SK-N-SH (cell line): Measurements from ENCODE around the gene ACTRT3. TPM values are rescaled to one million over a fixed set of nuclear protein-coding genes. Genes with fewer than 3 reads are reported as not detected.

Experiments
- CTCF ChIA-PET: fragments of 300-600, 350-600 bp; formaldehyde crosslinking; extraction: SDS; loops from one replicate; lab custom pipeline; 2021; lab: Yijun Ruan, JAX
- POLR2A ChIA-PET: fragments of 350-600 bp; sonication (Branson Sonifier 250); formaldehyde crosslinking; extraction: SDS; loops from one replicate; lab custom pipeline; 2020; ENCODE audit warnings: antibody characterized with exemption, inconsistent platforms; lab: Yijun Ruan, JAX
- DNase-seq: peaks from one replicate; pipeline ENCODE4 v3.0.0; 2012
- H2AFZ ChIP-seq: fragments of 200-600 bp; sonication (generic); 2 replicates; pipeline ENCODE4 v1.8.1; 2016; ENCODE audit warnings: antibody characterized with exemption, mild to moderate bottlenecking, low read depth
- H3F3A ChIP-seq: fragments of 200-600 bp; sonication (generic); replicated peaks from 2 replicates; pipeline ENCODE3; 2016; ENCODE audit warnings: antibody characterized with exemption, mild to moderate bottlenecking; ENCODE audit not compliant: insufficient read depth
- H3K27ac ChIP-seq, 2 experiments: fragments of 200-500 bp in 1 of 2; fragments of 200-600 bp in 1 of 2; sonication (Bioruptor generic) in 1 of 2; sonication (generic), shearing (Covaris generic) in 1 of 2; 2 replicates each; pipeline versions ENCODE4 v1.5.1 to v1.6.1; 2014 to 2016; ENCODE audit warnings: low read depth in 2 of 2, inconsistent platforms in 1 of 2, low read length in 1 of 2, mild to moderate bottlenecking in 1 of 2, mixed read lengths in 1 of 2
- H3K27me3 ChIP-seq: fragments of 200-600 bp; sonication (generic), shearing (Covaris generic); 2 replicates; pipeline ENCODE4 v1.6.1; 2016; ENCODE audit warnings: mixed run types; ENCODE audit not compliant: insufficient read depth
- H3K36me3 ChIP-seq, 2 experiments: fragments of 200-500 bp in 1 of 2; fragments of 200-600 bp in 1 of 2; sonication (Bioruptor generic) in 1 of 2; sonication (generic) in 1 of 2; replicated peaks in 1 of 2; 2 replicates each; pipeline versions ENCODE3 to v1.5.1; 2014 to 2016; ENCODE audit warnings: low read length in 1 of 2, mild to moderate bottlenecking in 1 of 2; ENCODE audit not compliant: insufficient read depth in 2 of 2, control insufficient read depth in 1 of 2
- H3K4me1 ChIP-seq, 2 experiments: fragments of 200-500 bp in 1 of 2; fragments of 200-600 bp in 1 of 2; sonication (Bioruptor generic) in 1 of 2; sonication (generic), shearing (Covaris generic) in 1 of 2; 2 replicates each; pipeline versions ENCODE4 v1.5.1 to v1.6.1; 2014 to 2016; ENCODE audit warnings: low read depth in 1 of 2, low read length in 1 of 2, mixed run types in 1 of 2; ENCODE audit not compliant: insufficient read depth in 2 of 2, control insufficient read depth in 1 of 2
- H3K4me2 ChIP-seq: fragments of 200-600 bp; sonication (generic), shearing (Covaris generic); 2 replicates; pipeline ENCODE4 v1.6.1; 2017; ENCODE audit warnings: mixed run types
- H3K4me3 ChIP-seq, 2 experiments: fragments of 200-500 bp in 1 of 2; fragments of 200-600 bp in 1 of 2; sonication (Bioruptor generic) in 1 of 2; sonication (generic), shearing (Covaris generic) in 1 of 2; 2 replicates each; pipeline versions ENCODE4 v1.5.1 to v1.8.1; 2014 to 2016; ENCODE audit warnings: low read depth in 2 of 2, inconsistent platforms in 1 of 2, low read length in 1 of 2, mild to moderate bottlenecking in 1 of 2, mixed read lengths in 1 of 2, moderate library complexity in 1 of 2
- H3K79me2 ChIP-seq: fragments of 200-600 bp; sonication (generic); 2 replicates; pipeline ENCODE4 v1.8.1; 2017; ENCODE audit warnings: mild to moderate bottlenecking; ENCODE audit not compliant: insufficient read depth
- H3K9ac ChIP-seq: fragments of 200-600 bp; sonication (generic); 2 replicates; pipeline ENCODE4 v1.6.1; 2017; ENCODE audit warnings: mixed run types
- H3K9me2 ChIP-seq: fragments of 200-600 bp; sonication (generic); 2 replicates; pipeline ENCODE4 v1.6.1; 2017; ENCODE audit warnings: mixed run types
- H3K9me3 ChIP-seq: fragments of 200-600 bp; sonication (generic); 2 replicates; pipeline ENCODE4 v1.6.1; 2017; ENCODE audit warnings: mixed run types, mild to moderate bottlenecking, moderate library complexity
- H4K20me1 ChIP-seq: fragments of 200-600 bp; sonication (generic); 2 replicates; pipeline ENCODE4 v1.6.1; 2017; ENCODE audit warnings: mild to moderate bottlenecking, mixed run types; ENCODE audit not compliant: insufficient read depth
- CHD2 ChIP-seq: fragments of 150-350 bp; IDR thresholded peaks from 2 replicates; pipeline ENCODE4 v1.6.1; 2018; ENCODE audit warnings: low read length; ENCODE audit not compliant: partially characterized antibody
- ELF1 ChIP-seq: IDR thresholded peaks from 2 replicates; pipeline ENCODE4 v1.4.0; 2012
- FOSL2 ChIP-seq: IDR thresholded peaks from 2 replicates; pipeline ENCODE4 v1.4.0; 2012; ENCODE audit warnings: low read depth, mild to moderate bottlenecking, moderate library complexity, borderline replicate concordance
- FOXJ3 ChIP-seq: sonication (generic); formaldehyde crosslinking; IDR thresholded peaks from 2 replicates; pipeline ENCODE4 v1.5.1; 2020; ENCODE audit warnings: mild to moderate bottlenecking, missing genetic modification reagents
- FOXM1 ChIP-seq: IDR thresholded peaks from 2 replicates; pipeline ENCODE4 v1.4.0; 2012; ENCODE audit warnings: low read depth, mild to moderate bottlenecking
- GABPA ChIP-seq: IDR thresholded peaks from 2 replicates; pipeline ENCODE4 v1.4.0; 2012; ENCODE audit warnings: low read depth, mild to moderate bottlenecking
- GATA2 ChIP-seq: sonication (generic); formaldehyde crosslinking; IDR thresholded peaks from 2 replicates; pipeline ENCODE4 v1.5.0; 2020; ENCODE audit warnings: mild to moderate bottlenecking, missing genetic modification reagents
- NFIC ChIP-seq: IDR thresholded peaks from 2 replicates; pipeline ENCODE4 v1.4.0; 2012; ENCODE audit warnings: borderline replicate concordance
- NRF1 ChIP-seq: IDR thresholded peaks from 2 replicates; pipeline ENCODE4 v1.6.1; 2012; ENCODE audit warnings: low read depth, mild to moderate bottlenecking, low read length
- POLR2AphosphoS5 ChIP-seq: IDR thresholded peaks from 2 replicates; pipeline ENCODE4 v1.6.1; 2012; ENCODE audit warnings: low read depth, low read length
- RAD21 ChIP-seq: IDR thresholded peaks from 2 replicates; pipeline ENCODE4 v1.6.1; 2012; ENCODE audit warnings: mild to moderate bottlenecking, low read length
- SIN3A ChIP-seq: IDR thresholded peaks from 2 replicates; pipeline ENCODE4 v1.6.1; 2012; ENCODE audit warnings: low read depth, mild to moderate bottlenecking, low read length, moderate library complexity, borderline replicate concordance
- TAF1 ChIP-seq: IDR thresholded peaks from 2 replicates; pipeline ENCODE4 v1.6.1; 2012; ENCODE audit warnings: low read depth, mild to moderate bottlenecking, low read length, moderate library complexity, borderline replicate concordance
- TEAD4 ChIP-seq: IDR thresholded peaks from 2 replicates; pipeline ENCODE4 v1.4.0; 2012; ENCODE audit warnings: mild to moderate bottlenecking, borderline replicate concordance; ENCODE audit not compliant: insufficient read depth
- USF1 ChIP-seq: IDR thresholded peaks from 2 replicates; pipeline ENCODE4 v1.4.0; 2012; ENCODE audit warnings: low read depth, borderline replicate concordance
- ZBTB33 ChIP-seq: IDR thresholded peaks from 2 replicates; pipeline ENCODE4 v1.4.0; 2012; ENCODE audit warnings: low read depth, borderline replicate concordance
- WGBS: methylation state at CpG from one replicate; pipeline ENCODE4 v1.1.6; 2017; ENCODE audit warnings: low lambda C conversion rate; 5-methylcytosine and 5-hydroxymethylcytosine counted together
- polyA plus RNA-seq, 3 experiments: library from polyadenylated mRNA; depleted of rRNA; stranded (reverse); fragments of >200 nt; gene quantifications; 2 replicates each; pipeline ENCODE4 v1.2.3, GENCODE V29; 2012
- TF ChIP-seq, protein P1 (sequence below): IDR thresholded peaks from 2 replicates; pipeline ENCODE4; 2012
- TF ChIP-seq, protein P2 (sequence below): fragments of 150-350 bp; IDR thresholded peaks from 2 replicates; pipeline ENCODE4 v1.6.1; 2016; ENCODE audit warnings: mild to moderate bottlenecking, low read depth, low read length

The ACTRT3 gene
- polyA plus RNA-seq, 1 of the 3 experiments (the other 2 are of a cell fraction), result 1.2 TPM

GRCh38 chr3:169754711-169755110 lies 14.7 kb downstream of the ACTRT3 start (continued):
- TF ChIP-seq TEAD4, result no peak
- TF ChIP-seq FOXJ3, result no peak

DNA sequence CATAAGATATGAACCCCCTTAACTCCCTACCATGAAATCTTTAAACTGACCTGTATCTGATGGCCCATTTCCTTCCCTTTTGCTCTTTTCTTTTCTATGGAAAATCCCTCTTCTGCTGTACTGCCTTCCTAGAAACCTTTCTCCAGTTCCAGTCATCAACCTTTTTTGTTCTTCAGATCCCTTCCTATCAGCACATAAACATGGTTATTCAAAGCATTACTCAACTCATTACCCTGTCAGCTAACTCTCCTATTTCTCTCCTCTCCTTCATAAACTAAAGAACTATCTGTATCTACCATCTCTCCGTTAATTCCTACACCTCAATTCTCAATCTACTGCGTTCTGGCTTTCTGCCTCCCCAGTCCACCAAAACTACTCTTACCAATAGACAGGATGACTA lies 17.5 kb downstream of the ACTRT3 start:
- 11% methylated on average over 2 of the region's 2 CpGs for WGBS
- TF ChIP-seq RAD21 (no peak), POLR2AphosphoS5 (no peak), NFIC (no peak), GATA2 (no peak), TEAD4 (no peak), TAF1 (no peak), SIN3A (no peak), ZBTB33 (no peak), FOSL2 (no peak), FOXJ3 (no peak), ELF1 (no peak), CHD2 (no peak), USF1 (no peak), FOXM1 (no peak), GABPA (no peak), NRF1 (no peak)
- TF ChIP-seq, protein P1, sequence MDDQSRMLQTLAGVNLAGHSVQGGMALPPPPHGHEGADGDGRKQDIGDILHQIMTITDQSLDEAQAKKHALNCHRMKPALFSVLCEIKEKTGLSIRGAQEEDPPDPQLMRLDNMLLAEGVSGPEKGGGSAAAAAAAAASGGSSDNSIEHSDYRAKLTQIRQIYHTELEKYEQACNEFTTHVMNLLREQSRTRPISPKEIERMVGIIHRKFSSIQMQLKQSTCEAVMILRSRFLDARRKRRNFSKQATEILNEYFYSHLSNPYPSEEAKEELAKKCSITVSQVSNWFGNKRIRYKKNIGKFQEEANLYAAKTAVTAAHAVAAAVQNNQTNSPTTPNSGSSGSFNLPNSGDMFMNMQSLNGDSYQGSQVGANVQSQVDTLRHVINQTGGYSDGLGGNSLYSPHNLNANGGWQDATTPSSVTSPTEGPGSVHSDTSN, result no peak
- TF ChIP-seq, protein P2, sequence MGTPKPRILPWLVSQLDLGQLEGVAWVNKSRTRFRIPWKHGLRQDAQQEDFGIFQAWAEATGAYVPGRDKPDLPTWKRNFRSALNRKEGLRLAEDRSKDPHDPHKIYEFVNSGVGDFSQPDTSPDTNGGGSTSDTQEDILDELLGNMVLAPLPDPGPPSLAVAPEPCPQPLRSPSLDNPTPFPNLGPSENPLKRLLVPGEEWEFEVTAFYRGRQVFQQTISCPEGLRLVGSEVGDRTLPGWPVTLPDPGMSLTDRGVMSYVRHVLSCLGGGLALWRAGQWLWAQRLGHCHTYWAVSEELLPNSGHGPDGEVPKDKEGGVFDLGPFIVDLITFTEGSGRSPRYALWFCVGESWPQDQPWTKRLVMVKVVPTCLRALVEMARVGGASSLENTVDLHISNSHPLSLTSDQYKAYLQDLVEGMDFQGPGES, result no peak

More for the DNA sequence above, 17.5 kb downstream of the ACTRT3 start:
- Histone ChIP-seq H3K9ac (no peak overlapping the region), H3K9me3 (no peaks in the 10 kb centered on the region), H3K79me2 (no peaks in the 10 kb centered on the region), H3K9me2 (no peaks in the 10 kb centered on the region), H3K4me1 (no peaks in the 10 kb centered on the region), H3F3A (no peaks in the 10 kb centered on the region), H2AFZ (no peak overlapping the region), H4K20me1 (no peaks in the 10 kb centered on the region), H3K27ac (no peak overlapping the region), H3K4me3 (no peak overlapping the region), H3K36me3 (no peaks in the 10 kb centered on the region), H3K27me3 (peaks cover 14% of the 10 kb centered on the region; the same call in 1 of the 2 replicates), H3K4me2 (no peak overlapping the region)
- ChIA-PET POLR2A (no interaction called here), CTCF (interaction anchor here (1.5 to 1.9 kb wide), 2 partner anchors 11 to 83 kb away, joined by 3 to 4 read pairs; no protein-coding TSS in a partner anchor)
- no peak for DNase-seq
